Mucosa of descending colon (tissue), 3 donors: ENCODE results near the gene ASH1L. TPM values are rescaled to one million over a fixed set of nuclear protein-coding genes. Genes with fewer than 3 reads are reported as not detected.
"Not testable (repeated sequence)": the region's sequence is repeated elsewhere in the genome, so short reads cannot be mapped to it uniquely, and the experiment has no call there.

Experiments used
- ATAC-seq: fragments of 200-7000 bp; cut with Tn5 transposase; one replicate; pipeline ENCODE4 v1.9.1; 2020; ENCODE audit warnings: mild to moderate bottlenecking, moderate library complexity
- DNase-seq, 3 donors: peaks; one replicate each; pipeline ENCODE4 v3.0.0-alpha.2; 2020
- H3K36me3 ChIP-seq: fragments of 200-600 bp; one replicate; pipeline ENCODE4 v1.8.0; 2021; ENCODE audit warnings: low read depth, mild to moderate bottlenecking
- H3K4me1 ChIP-seq: fragments of 200-600 bp; one replicate; pipeline ENCODE4 v1.8.0; 2021; ENCODE audit warnings: low read depth, mild to moderate bottlenecking
- H3K4me3 ChIP-seq: fragments of 200-600 bp; one replicate; pipeline ENCODE4 v1.8.0; 2021; ENCODE audit warnings: mild to moderate bottlenecking
- H3K9me3 ChIP-seq: fragments of 200-600 bp; one replicate; pipeline ENCODE4 v1.8.0; 2021; ENCODE audit warnings: mild to moderate bottlenecking
- CTCF ChIP-seq: fragments of 200-600 bp; IDR thresholded peaks from one replicate; pipeline ENCODE4 v1.8.0; 2022; ENCODE audit warnings: antibody characterized with exemption, mild to moderate bottlenecking
- intact Hi-C, 2 donors: fragments of 100-400 bp; cut with DNase I in 1 of 2; cut with micrococcal nuclease in 1 of 2; formaldehyde crosslinking; loops; one replicate each; pipeline versions ENCODE4 v1.11.0 to v1.11.1; 2022; cut with DNase I, micrococcal nuclease
- long read RNA-seq, 2 donors: library from polyadenylated mRNA; unstranded; transcript quantifications; one replicate each; pipeline ENCODE4 v2.0.0, GENCODE V29; 2019 to 2021
- total RNA-seq, 3 donors: library from RNA; stranded (reverse); fragmentation: NEBNext Ultra II Directional in 2 of 3; extraction: Animal tissue kit (Norgen Biotek cat#: 25700) in 2 of 3; gene quantifications; one replicate each; pipeline versions ENCODE4 v1.2.1 to v1.2.4, GENCODE V29; 2021 to 2023
- donor health status: DM: no; HTN: no; CAD: no; lungs with moderate emphysema.
- donor health status: DM: no; HTN: no; CAD: no.
- donor health status: DM: no; HTN: yes; CAD: no.

ASH1L gene
- 100 to 1,000 TPM in 1 of 3 donors, 10 to 100 TPM in 2; 50.4 to 100 (median 64.4) TPM for total RNA-seq
- long read RNA-seq, donor 1, partial matches to known transcripts = 14 of 32 reads
- long read RNA-seq, donor 1, other reads (novel, unspliced or antisense) = 18 of 32 reads
- long read RNA-seq, donor 2, partial matches to known transcripts = 9 of 20 reads
- long read RNA-seq, donor 2, other reads (novel, unspliced or antisense) = 11 of 20 reads

GRCh38 chr1:155562581-155563376 lies at the start of gene ASH1L:
Gene ASH1L (minus strand): TSS chr1:155562803. CDS start chr1:155521519, 41,284 bp downstream.
- ATAC-seq (peak; percentile 91), DNase-seq (peak; percentile 94 to 96 (median 96))
- intact Hi-C loops = no loop called here
- peaks cover 20% of the 10 kb centered on the region for H3K4me1 ChIP-seq
- no peak for TF ChIP-seq CTCF
- no peaks in the 10 kb centered on the region for H3K36me3 ChIP-seq
- H3K9me3 ChIP-seq = no peaks in the 10 kb centered on the region
- H3K4me3 ChIP-seq = peak within 1 kb of the TSS; percentile 87

GRCh38 chr1:155610257-155610647 lies 47.6 kb upstream of the ASH1L start:
- H3K9me3 ChIP-seq, DNase-seq, H3K36me3 ChIP-seq, H3K4me1 ChIP-seq, intact Hi-C loops, H3K4me3 ChIP-seq: not testable (repeated sequence)
- ATAC-seq = peak; percentile 39

- TF ChIP-seq CTCF = no peak
- H3K4me3 ChIP-seq = peak within 1 kb of the TSS; percentile 34
- intact Hi-C loops = no loop called here
- H3K9me3 ChIP-seq = no peaks in the 10 kb centered on the region
- peak; percentile 95 to 98 (median 96) for DNase-seq
- H3K36me3 ChIP-seq = no peaks in the 10 kb centered on the region
- H3K4me1 ChIP-seq = no peaks in the 10 kb centered on the region
- peak; percentile 99 for ATAC-seq
Measured at GRCh38 chr1:155609515-155610256, 47.1 kb upstream of the ASH1L start, which contains the start of gene MSTO1. Gene MSTO1 (plus strand): TSS chr1:155610218. CDS start chr1:155610249, 31 bp downstream.

- Histone ChIP-seq H3K36me3 (no peaks in the 10 kb centered on the region), H3K9me3 (no peaks in the 10 kb centered on the region), H3K4me1 (no peaks in the 10 kb centered on the region), H3K4me3 (no peak overlapping the region)
- intact Hi-C loops = no loop called here
- DNase-seq = peak in 1 of 3 donors; percentile 9
- ATAC-seq = no peak
- TF ChIP-seq CTCF = no peak
Measured at GRCh38 chr1:155608888-155609225, 46.3 kb upstream of the ASH1L start.

GRCh38 chr1:155607708-155608107 lies 45.1 kb upstream of the ASH1L start:
- DNase-seq (no peak), ATAC-seq (no peak)
- TF ChIP-seq CTCF = no peak
- intact Hi-C loops = no loop called here
- Histone ChIP-seq H3K9me3 (no peaks in the 10 kb centered on the region), H3K36me3 (no peaks in the 10 kb centered on the region), H3K4me1 (no peaks in the 10 kb centered on the region), H3K4me3 (no peak overlapping the region)

GRCh38 chr1:155599828-155600572 lies 37.4 kb upstream of the ASH1L start:
- ATAC-seq, intact Hi-C loops: not testable (repeated sequence)

More at GRCh38 chr1:155599828-155600572, 37.4 kb upstream of the ASH1L start:
- not testable (repeated sequence) for H3K4me3 ChIP-seq, H3K9me3 ChIP-seq, DNase-seq, H3K4me1 ChIP-seq, H3K36me3 ChIP-seq
